NAMALWA (cell line): ENCODE data around the gene ZNF618.

Experiments
- DNase-seq: peaks from one replicate; pipeline ENCODE4 v3.0.0-alpha.2; 2015; ENCODE audit warnings: low spot score

Gene ZNF618

GRCh38 chr9:114061292-114061691, 185.2 kb downstream of the ZNF618 start:
- no peak for DNase-seq

- no peak for DNase-seq
Observed at GRCh38 chr9:114061830-114062474, 185.8 kb downstream of the ZNF618 start.

GRCh38 chr9:114065304-114065703, 189.2 kb downstream of the ZNF618 start:
- no peak for DNase-seq

GRCh38 chr9:114069476-114070187, 193.5 kb downstream of the ZNF618 start:
- no peak for DNase-seq

GRCh38 chr9:114070188-114071103, 194.3 kb downstream of the ZNF618 start:
- DNase-seq, result no peak

- no peak for DNase-seq
Observed at GRCh38 chr9:114071197-114071795, 195.2 kb downstream of the ZNF618 start.

- no peak for DNase-seq
Observed at GRCh38 chr9:114072184-114073140, 196.4 kb downstream of the ZNF618 start.

GRCh38 chr9:114075602-114076001, 199.5 kb downstream of the ZNF618 start:
- no peak for DNase-seq

- DNase-seq, result no peak
Observed at GRCh38 chr9:114076237-114077161, 200.4 kb downstream of the ZNF618 start.

- DNase-seq, result no peak
Observed at GRCh38 chr9:114077162-114077837, 201.2 kb downstream of the ZNF618 start.

GRCh38 chr9:114078021-114078780, 202.1 kb downstream of the ZNF618 start, which contains the start of gene AMBP:
AMBP (minus strand) TSS chr9:114078300; CDS start chr9:114078209, 91 bp downstream.
- DNase-seq, result no peak

GRCh38 chr9:114078781-114079156, 202.7 kb downstream of the ZNF618 start:
- DNase-seq, result no peak

- DNase-seq, result no peak
Observed at GRCh38 chr9:114080195-114080772, 204.2 kb downstream of the ZNF618 start.

- no peak for DNase-seq
Observed at GRCh38 chr9:114080773-114081440, 204.8 kb downstream of the ZNF618 start.

GRCh38 chr9:114081441-114082016, 205.4 kb downstream of the ZNF618 start:
- no peak for DNase-seq

- peak; percentile 89 for DNase-seq
Observed at GRCh38 chr9:114082017-114082762, 206.1 kb downstream of the ZNF618 start.
